ENCODE measurements around the gene SH3TC2. TPM values are rescaled to one million over a fixed set of nuclear protein-coding genes. Genes with fewer than 3 reads are reported as not detected.

SH3TC2 gene
- total RNA-seq, 1 donor from 2014 or later, result 0.21 TPM

GRCh38 chr5:148995791-148996190 is 67.1 kb downstream of the SH3TC2 start:
- no peak for DNase-seq (ENCODE audit: low spot score in 2 of 2)
- TF ChIP-seq, protein P1, sequence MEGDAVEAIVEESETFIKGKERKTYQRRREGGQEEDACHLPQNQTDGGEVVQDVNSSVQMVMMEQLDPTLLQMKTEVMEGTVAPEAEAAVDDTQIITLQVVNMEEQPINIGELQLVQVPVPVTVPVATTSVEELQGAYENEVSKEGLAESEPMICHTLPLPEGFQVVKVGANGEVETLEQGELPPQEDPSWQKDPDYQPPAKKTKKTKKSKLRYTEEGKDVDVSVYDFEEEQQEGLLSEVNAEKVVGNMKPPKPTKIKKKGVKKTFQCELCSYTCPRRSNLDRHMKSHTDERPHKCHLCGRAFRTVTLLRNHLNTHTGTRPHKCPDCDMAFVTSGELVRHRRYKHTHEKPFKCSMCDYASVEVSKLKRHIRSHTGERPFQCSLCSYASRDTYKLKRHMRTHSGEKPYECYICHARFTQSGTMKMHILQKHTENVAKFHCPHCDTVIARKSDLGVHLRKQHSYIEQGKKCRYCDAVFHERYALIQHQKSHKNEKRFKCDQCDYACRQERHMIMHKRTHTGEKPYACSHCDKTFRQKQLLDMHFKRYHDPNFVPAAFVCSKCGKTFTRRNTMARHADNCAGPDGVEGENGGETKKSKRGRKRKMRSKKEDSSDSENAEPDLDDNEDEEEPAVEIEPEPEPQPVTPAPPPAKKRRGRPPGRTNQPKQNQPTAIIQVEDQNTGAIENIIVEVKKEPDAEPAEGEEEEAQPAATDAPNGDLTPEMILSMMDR (IDR thresholded peaks at IDR 0.05), result no peak
- Histone ChIP-seq H3K4me1 (peaks cover 0 to 3% of the 10 kb centered on the region in 2 donors), H3K27me3 (no peaks in the 10 kb centered on the region), H3K4me3 (no peak overlapping the region), H3K36me3 (no peaks in the 10 kb centered on the region), H3K9me3 (no peaks in the 10 kb centered on the region), H3K27ac (no peak overlapping the region)
- intact Hi-C loops (cut with DNase I), result loop anchor here (2.0 to 10.0 kb wide), 4 partner anchors 33 to 551 kb away; no protein-coding TSS in a partner anchor

- TF ChIP-seq, protein P1 (IDR thresholded peaks at IDR 0.05), result no peak
- intact Hi-C loops (cut with DNase I), result loop anchor here (10.0 kb wide), 1 partner anchor 549 kb away; no protein-coding TSS in a partner anchor
- H3K4me1 ChIP-seq, result peaks cover 0 to 3% of the 10 kb centered on the region in 2 donors
- H3K27me3 ChIP-seq, result no peaks in the 10 kb centered on the region
- H3K4me3 ChIP-seq, result no peak overlapping the region
- no peaks in the 10 kb centered on the region for H3K36me3 ChIP-seq
- H3K27ac ChIP-seq, result no peak overlapping the region
- no peaks in the 10 kb centered on the region for H3K9me3 ChIP-seq
- no peak for DNase-seq (ENCODE audit: low spot score in 2 of 2)
Observed at GRCh38 chr5:148993283-148993936, 69.5 kb downstream of the SH3TC2 start.

DNA sequence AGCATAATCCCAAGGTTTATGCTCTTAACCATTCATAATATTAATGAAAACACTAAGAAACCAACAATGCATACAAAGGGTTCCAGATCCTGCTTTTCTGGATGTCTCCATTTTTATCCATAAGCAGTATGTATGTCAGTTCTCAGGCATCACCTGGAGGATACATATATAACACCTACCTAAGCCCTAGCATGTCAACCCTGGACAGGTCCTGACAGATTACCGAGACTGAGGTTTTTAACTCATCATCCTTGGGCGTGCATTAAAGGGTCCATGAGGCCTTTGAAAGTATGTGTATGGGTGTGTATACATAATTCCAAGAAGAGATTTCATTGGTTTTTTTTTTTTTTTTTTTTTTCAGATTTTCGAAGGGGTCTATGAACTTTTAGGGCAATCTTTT is 70.6 kb downstream of the SH3TC2 start:
- Histone ChIP-seq H3K27ac (no peak overlapping the region), H3K27me3 (no peaks in the 10 kb centered on the region), H3K36me3 (no peaks in the 10 kb centered on the region), H3K4me3 (no peak overlapping the region), H3K9me3 (no peaks in the 10 kb centered on the region), H3K4me1 (peaks cover 0 to 3% of the 10 kb centered on the region in 2 donors)
- intact Hi-C loops (cut with DNase I), result loop anchor here (10.0 kb wide), 1 partner anchor 547 kb away; no protein-coding TSS in a partner anchor
- TF ChIP-seq, protein P1 (IDR thresholded peaks at IDR 0.05), result no peak
- DNase-seq (ENCODE audit: low spot score in 2 of 2), result no peak

- Histone ChIP-seq H3K27ac (no peak overlapping the region), H3K9me3 (no peaks in the 10 kb centered on the region), H3K4me1 (peaks cover 0 to 3% of the 10 kb centered on the region in 2 donors), H3K27me3 (no peaks in the 10 kb centered on the region), H3K36me3 (no peaks in the 10 kb centered on the region), H3K4me3 (no peak overlapping the region)
- no peak for DNase-seq (ENCODE audit: low spot score in 2 of 2)
- TF ChIP-seq, protein P1 (IDR thresholded peaks at IDR 0.05), result no peak
- intact Hi-C loops (cut with DNase I), result loop anchor here (10.0 kb wide), 1 partner anchor 547 kb away; no protein-coding TSS in a partner anchor
Observed at GRCh38 chr5:148991566-148991965, 71.3 kb downstream of the SH3TC2 start.

DNA sequence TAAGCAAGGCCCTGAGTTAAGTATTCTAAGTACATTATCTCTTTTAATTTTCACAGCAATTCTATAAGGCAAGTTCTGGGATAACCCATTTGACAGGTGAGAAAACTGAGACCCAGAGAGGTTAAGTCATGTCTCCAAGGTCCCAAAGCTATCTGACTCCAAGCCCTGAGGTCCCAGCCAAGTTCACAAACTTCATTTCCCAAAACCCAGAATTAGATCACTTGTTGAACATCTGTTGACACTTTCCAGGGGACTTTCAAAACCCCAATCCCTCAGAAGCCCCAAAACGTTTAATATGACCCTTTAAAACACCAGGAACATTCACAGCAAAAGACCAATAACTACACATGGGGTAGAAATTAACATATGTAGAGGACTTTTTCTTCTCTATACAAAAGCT is 72.0 kb downstream of the SH3TC2 start:
- Histone ChIP-seq H3K4me3 (no peak overlapping the region), H3K4me1 (no peaks in the 10 kb centered on the region), H3K27ac (no peak overlapping the region), H3K36me3 (no peaks in the 10 kb centered on the region), H3K9me3 (no peaks in the 10 kb centered on the region), H3K27me3 (no peaks in the 10 kb centered on the region)
- DNase-seq (ENCODE audit: low spot score in 2 of 2), result no peak
- TF ChIP-seq, protein P1 (IDR thresholded peaks at IDR 0.05), result no peak
- intact Hi-C loops (cut with DNase I), result loop anchor here (10.0 kb wide), 1 partner anchor 546 kb away; no protein-coding TSS in a partner anchor

Data from ascending aorta (tissue), 2 donors.